Body of pancreas (tissue), 4 donors: ENCODE data around the gene SIPA1L3. TPM values are rescaled to one million over a fixed set of nuclear protein-coding genes. Genes with fewer than 3 reads are reported as not detected.

Source experiments
- ATAC-seq: fragments of 150-250 bp; one replicate; pipeline ENCODE4 v1.9.1; 2016
- DNase-seq, 4 donors: peaks; one replicate each; pipeline ENCODE4 v3.0.0-alpha.2; 2019
- H3K27ac ChIP-seq, 4 donors: fragments of 200-600 bp; sonication (generic); 1 replicate in 3 of 4; 2 replicates in 1 of 4; pipeline versions ENCODE4 v1.5.1 to v1.6.1; 2016 to 2019; ENCODE audit warnings: mild to moderate bottlenecking in 1 of 4, mixed read lengths in 1 of 4, moderate library complexity in 1 of 4
- H3K27me3 ChIP-seq, 2 donors: fragments of 200-600 bp; sonication (generic); one replicate each; pipeline ENCODE4 v1.6.0; 2016; ENCODE audit warnings: mild to moderate bottlenecking in 1 of 2
- H3K36me3 ChIP-seq, 2 donors: fragments of 200-600 bp; sonication (generic); replicated peaks in 1 of 2; 2 replicates each; pipeline ENCODE4 v1.5.1; 2016; ENCODE audit warnings: low read depth in 2 of 2; ENCODE audit not compliant: insufficient read depth in 1 of 2
- H3K4me1 ChIP-seq: fragments of 200-600 bp; sonication (generic); one replicate; pipeline ENCODE4 v1.6.0; 2016
- H3K4me3 ChIP-seq, 2 donors: fragments of 200-600 bp; sonication (generic); 1 replicate in 1 of 2; 2 replicates in 1 of 2; pipeline ENCODE4 v1.5.1; 2016 to 2019
- H3K9me3 ChIP-seq, 3 donors: fragments of 200-600 bp; sonication (generic); 1 replicate in 2 of 3; 2 replicates in 1 of 3; pipeline ENCODE4 v1.5.1; 2016
- POLR2A ChIP-seq, 3 donors: fragments of 450-650 bp; IDR thresholded peaks; one replicate each; pipeline ENCODE4 v1.6.1; 2016; ENCODE audit warnings: antibody characterized with exemption in 3 of 3, mild to moderate bottlenecking in 2 of 3
- WGBS, 2 donors: methylation state at CpG; one replicate each; pipeline ENCODE4 v1.1.5; 2017; 5-methylcytosine and 5-hydroxymethylcytosine counted together
- intact Hi-C: fragments of 100-400 bp; cut with DNase I; formaldehyde crosslinking; loops from one replicate; pipeline ENCODE4 v1.15.1; 2023
- total RNA-seq, 2 donors: library from RNA; depleted of rRNA; stranded (reverse); fragments of >200 nt; gene quantifications; one replicate each; pipeline ENCODE4 v1.1.0, GENCODE V29; 2016
- TF ChIP-seq, protein P1 (sequence below), 7 experiments: fragments of 450-650 bp in 4 of 7; fragments of 200-600 bp in 3 of 7; sonication (generic) in 3 of 7; IDR thresholded peaks; one replicate each; pipeline ENCODE4 v1.5.1; 2016 to 2019; ENCODE audit warnings: antibody characterized with exemption in 7 of 7

SIPA1L3 gene
- total RNA-seq, 2 donors from 2014 or later = 41.5 to 62.0 TPM

- Histone ChIP-seq H3K36me3 (no peaks in the 10 kb centered on the region), H3K9me3 (peaks cover 0 to 2% (median 0%) of the 10 kb centered on the region in 3 donors), H3K4me3 (no peak overlapping the region), H3K4me1 (peaks cover 12% of the 10 kb centered on the region), H3K27me3 (no peaks in the 10 kb centered on the region), H3K27ac (no peak overlapping the region)
- DNase-seq (no peak), ATAC-seq (no peak)
- WGBS, 2 donors = 95 to 97% methylated on average over 14 to 16 of the region's 16 CpGs
- no peak for TF ChIP-seq POLR2A (IDR thresholded peaks at IDR 0.05)
- TF ChIP-seq, protein P1, sequence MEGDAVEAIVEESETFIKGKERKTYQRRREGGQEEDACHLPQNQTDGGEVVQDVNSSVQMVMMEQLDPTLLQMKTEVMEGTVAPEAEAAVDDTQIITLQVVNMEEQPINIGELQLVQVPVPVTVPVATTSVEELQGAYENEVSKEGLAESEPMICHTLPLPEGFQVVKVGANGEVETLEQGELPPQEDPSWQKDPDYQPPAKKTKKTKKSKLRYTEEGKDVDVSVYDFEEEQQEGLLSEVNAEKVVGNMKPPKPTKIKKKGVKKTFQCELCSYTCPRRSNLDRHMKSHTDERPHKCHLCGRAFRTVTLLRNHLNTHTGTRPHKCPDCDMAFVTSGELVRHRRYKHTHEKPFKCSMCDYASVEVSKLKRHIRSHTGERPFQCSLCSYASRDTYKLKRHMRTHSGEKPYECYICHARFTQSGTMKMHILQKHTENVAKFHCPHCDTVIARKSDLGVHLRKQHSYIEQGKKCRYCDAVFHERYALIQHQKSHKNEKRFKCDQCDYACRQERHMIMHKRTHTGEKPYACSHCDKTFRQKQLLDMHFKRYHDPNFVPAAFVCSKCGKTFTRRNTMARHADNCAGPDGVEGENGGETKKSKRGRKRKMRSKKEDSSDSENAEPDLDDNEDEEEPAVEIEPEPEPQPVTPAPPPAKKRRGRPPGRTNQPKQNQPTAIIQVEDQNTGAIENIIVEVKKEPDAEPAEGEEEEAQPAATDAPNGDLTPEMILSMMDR (IDR thresholded peaks at IDR 0.05) = no peak
- intact Hi-C loops = no loop called here
These were observed 68.8 kb downstream of the SIPA1L3 start for GRCh38 chr19:37975596-37976515.

DNA sequence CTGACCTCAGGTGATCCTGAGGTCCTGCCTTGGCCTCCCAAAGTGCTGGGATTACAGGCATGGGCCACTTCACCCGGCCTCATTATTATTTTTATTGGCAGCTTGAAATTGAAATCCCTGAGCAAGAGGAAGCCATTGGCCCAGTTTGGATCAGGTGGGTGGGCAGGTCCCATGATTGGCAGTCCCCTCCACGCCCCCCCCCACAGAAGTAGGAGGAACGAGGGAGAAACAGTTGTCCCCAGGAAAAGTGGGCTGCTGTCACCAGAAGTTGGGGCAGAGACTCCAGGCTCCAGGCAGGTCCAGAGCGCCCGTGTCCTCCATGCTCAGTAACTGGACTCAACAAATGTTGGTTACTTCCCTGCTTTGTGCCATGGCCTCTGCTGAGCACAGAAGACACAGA lies 70.4 kb downstream of the SIPA1L3 start:
- Histone ChIP-seq H3K9me3 (no peaks in the 10 kb centered on the region), H3K4me1 (peaks cover 24% of the 10 kb centered on the region), H3K36me3 (no peaks in the 10 kb centered on the region), H3K27me3 (no peaks in the 10 kb centered on the region), H3K27ac (no peak overlapping the region), H3K4me3 (no peak overlapping the region)
- DNase-seq (no peak), ATAC-seq (no peak)
- 87 to 94% methylated on average over 3 to 5 of the region's 5 CpGs for WGBS, 2 donors
- intact Hi-C loops = no loop called here
- TF ChIP-seq, protein P1 (IDR thresholded peaks at IDR 0.05) = no peak
- TF ChIP-seq POLR2A (IDR thresholded peaks at IDR 0.05) = no peak

DNA sequence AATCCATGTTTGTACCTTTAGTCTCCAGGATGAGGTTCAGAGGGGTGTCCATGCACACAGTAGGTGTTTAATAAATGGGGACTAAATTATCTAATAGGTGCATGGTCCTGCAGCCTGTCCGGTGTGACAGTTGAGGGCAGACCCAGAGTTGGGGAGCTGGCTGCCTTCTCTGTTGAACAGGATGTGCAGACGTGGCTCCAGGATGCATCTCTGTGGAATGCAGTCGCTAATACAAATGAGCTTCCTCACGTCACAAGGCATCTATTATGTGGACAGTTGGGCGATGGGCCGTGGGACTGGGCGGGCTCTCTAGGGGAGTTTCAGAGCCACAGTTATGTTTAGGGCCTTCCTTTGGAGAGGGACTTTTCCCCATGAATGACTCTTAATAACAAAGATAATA lies 71.0 kb downstream of the SIPA1L3 start:
- H3K27me3 ChIP-seq = no peaks in the 10 kb centered on the region
- ATAC-seq (no peak), DNase-seq (no peak)
- no peak for TF ChIP-seq POLR2A (IDR thresholded peaks at IDR 0.05)
- TF ChIP-seq, protein P1 (IDR thresholded peaks at IDR 0.05) = no peak
- H3K4me1 ChIP-seq = peaks cover 29% of the 10 kb centered on the region
- H3K27ac ChIP-seq = no peak overlapping the region
- H3K4me3 ChIP-seq = no peak overlapping the region
- 63 to 72% methylated on average over 7 of the region's 7 CpGs for WGBS, 2 donors
- H3K9me3 ChIP-seq = no peaks in the 10 kb centered on the region
- no peaks in the 10 kb centered on the region for H3K36me3 ChIP-seq
- intact Hi-C loops = no loop called here

DNA sequence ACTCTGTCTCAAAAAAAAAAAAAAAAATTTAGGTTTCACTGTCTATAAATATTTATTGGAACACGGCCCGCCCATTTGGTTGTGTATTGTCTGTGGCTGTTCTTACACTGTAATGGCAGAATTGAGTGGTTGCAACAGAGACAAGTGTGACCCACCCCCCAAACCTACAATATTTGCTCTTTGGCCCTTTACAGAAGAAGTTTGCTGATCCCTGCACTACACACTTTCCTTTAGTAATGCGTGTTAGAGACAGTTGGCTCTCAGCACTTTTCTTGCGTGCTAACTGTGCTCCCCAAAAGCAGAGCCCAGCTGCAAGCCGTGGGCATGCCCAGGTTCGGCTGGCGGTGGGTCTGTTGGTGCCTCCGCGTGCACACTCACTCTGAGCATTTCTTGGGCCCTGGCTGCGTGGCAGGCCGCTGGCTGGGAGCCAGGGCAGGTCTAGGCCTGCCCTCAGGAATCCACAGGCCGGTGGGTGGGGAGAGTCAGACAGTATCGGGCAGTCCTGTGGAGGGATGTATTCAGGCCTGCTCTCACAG lies 72.6 kb downstream of the SIPA1L3 start:
- Histone ChIP-seq H3K9me3 (no peaks in the 10 kb centered on the region), H3K4me3 (no peak overlapping the region), H3K27me3 (no peaks in the 10 kb centered on the region), H3K36me3 (no peaks in the 10 kb centered on the region), H3K4me1 (peaks cover 29% of the 10 kb centered on the region), H3K27ac (peak overlapping the region in 1 of 4 donors; percentile 40)
- 56 to 73% methylated on average over 6 to 13 of the region's 13 CpGs for WGBS, 2 donors
- intact Hi-C loops = no loop called here
- TF ChIP-seq POLR2A (IDR thresholded peaks at IDR 0.05) = no peak
- TF ChIP-seq, protein P1 (IDR thresholded peaks at IDR 0.05) = no peak
- DNase-seq (peak in 2 of 4 donors; percentile 58 to 68), ATAC-seq (no peak)
